ENCODE data around the gene FAM222A. TPM values are rescaled to one million over a fixed set of nuclear protein-coding genes. Genes with fewer than 3 reads are reported as not detected.

FAM222A gene
- total RNA-seq = 10 to 100 TPM; 15.2 to 57.8 (median 26.6) TPM
- 10 to 100 TPM in 2 of 3 donors, 1 to 10 TPM in 1; 9.2 to 36.7 (median 11.7) TPM for polyA plus RNA-seq
- long read RNA-seq, donor 1, transcript FAM222A-202 (3 exons, 3,294 nt) = major isoform, 17 of 17 reads
- long read RNA-seq, donor 1, partial matches to known transcripts = 0 of 17 reads
- long read RNA-seq, donor 1, other reads (novel, unspliced or antisense) = 0 of 17 reads
- long read RNA-seq, donor 2, transcript FAM222A-202 (3 exons, 3,294 nt) = major isoform, 20 of 28 reads
- long read RNA-seq, donor 2, partial matches to known transcripts = 8 of 28 reads
- long read RNA-seq, donor 2, other reads (novel, unspliced or antisense) = 0 of 28 reads
- long read RNA-seq, donor 3, partial matches to known transcripts = 0 of 4 reads
- long read RNA-seq, donor 3, other reads (novel, unspliced or antisense) = 0 of 4 reads
- long read RNA-seq, donor 4, partial matches to known transcripts = 3 of 4 reads
- long read RNA-seq, donor 4, other reads (novel, unspliced or antisense) = 0 of 4 reads
- long read RNA-seq, donor 5, transcript FAM222A-202 (3 exons, 3,294 nt) = major isoform, 78 of 93 reads
- long read RNA-seq, donor 5, partial matches to known transcripts = 9 of 93 reads
- long read RNA-seq, donor 5, other reads (novel, unspliced or antisense) = 6 of 93 reads
- long read RNA-seq, donor 6, partial matches to known transcripts = 0 of 1 reads
- long read RNA-seq, donor 6, other reads (novel, unspliced or antisense) = 1 of 1 reads
- long read RNA-seq, donor 7, transcript FAM222A-202 (3 exons, 3,294 nt) = major isoform, 12 of 12 reads
- long read RNA-seq, donor 7, partial matches to known transcripts = 0 of 12 reads
- long read RNA-seq, donor 7, other reads (novel, unspliced or antisense) = 0 of 12 reads
- long read RNA-seq, donor 8, transcript FAM222A-202 (3 exons, 3,294 nt) = major isoform, 38 of 67 reads
- long read RNA-seq, donor 8, partial matches to known transcripts = 29 of 67 reads
- long read RNA-seq, donor 8, other reads (novel, unspliced or antisense) = 0 of 67 reads
- long read RNA-seq, donor 9, transcript FAM222A-202 (3 exons, 3,294 nt) = major isoform, 15 of 21 reads
- long read RNA-seq, donor 9, partial matches to known transcripts = 6 of 21 reads
- long read RNA-seq, donor 9, other reads (novel, unspliced or antisense) = 0 of 21 reads
- long read RNA-seq, donor 10, transcript FAM222A-202 (3 exons, 3,294 nt) = major isoform, 11 of 11 reads
- long read RNA-seq, donor 10, partial matches to known transcripts = 0 of 11 reads
- long read RNA-seq, donor 10, other reads (novel, unspliced or antisense) = 0 of 11 reads

GRCh38 chr12:109713187-109714070, at the start of gene FAM222A:
Gene FAM222A (plus strand): TSS chr12:109713825. CDS start chr12:109744147, 30,322 bp downstream.
- Histone ChIP-seq H3K9me3 (replicated peaks in 1 of 3) (no peaks in the 10 kb centered on the region), H3K4me1 (replicated peaks in 1 of 2) (peaks cover 29 to 62% of the 10 kb centered on the region in 2 donors), H3K27me3 (no peaks in the 10 kb centered on the region), H3K4me3 (peak within 1 kb of the TSS; percentile 22 to 81 (median 53)), H3K36me3 (replicated peaks in 1 of 2) (no peaks in the 10 kb centered on the region), H3K27ac (peak within 1 kb of the TSS; percentile 58 to 89 (median 81))
- intact Hi-C loops (cut with DNase I) = no loop called here
- DNase-seq = peak; percentile 97 to 99 (median 98)
- TF ChIP-seq CTCF (IDR thresholded peaks at IDR 0.05) (peak in 5 of 6 experiments; percentile 9 to 37 (median 32)), POLR2A (IDR thresholded peaks at IDR 0.05) (peak; percentile 89 to 93)
- 1 to 30% (median 7%) methylated on average over 3 to 88 of the region's 88 CpGs for WGBS, 4 donors

GRCh38 chr12:109664402-109664801, 49.2 kb upstream of the FAM222A start:
- Histone ChIP-seq H3K4me3 (no peak overlapping the region), H3K4me1 (replicated peaks in 1 of 2) (no peaks in the 10 kb centered on the region), H3K27ac (no peak overlapping the region), H3K9me3 (replicated peaks in 1 of 3) (no peaks in the 10 kb centered on the region), H3K27me3 (no peaks in the 10 kb centered on the region), H3K36me3 (replicated peaks in 1 of 2) (no peaks in the 10 kb centered on the region)
- 83 to 92% (median 89%) methylated on average over 2 of the region's 2 CpGs for WGBS, 4 donors
- DNase-seq = no peak
- intact Hi-C loops (cut with DNase I) = no loop called here
- TF ChIP-seq CTCF (IDR thresholded peaks at IDR 0.05) (no peak), POLR2A (IDR thresholded peaks at IDR 0.05) (no peak)

- TF ChIP-seq CTCF (IDR thresholded peaks at IDR 0.05) (no peak), POLR2A (IDR thresholded peaks at IDR 0.05) (no peak)
- 70 to 81% (median 74%) methylated on average over 1 of the region's 1 CpG for WGBS, 4 donors
- no peaks in the 10 kb centered on the region for H3K36me3 ChIP-seq (replicated peaks in 1 of 2)
- no peaks in the 10 kb centered on the region for H3K4me1 ChIP-seq (replicated peaks in 1 of 2)
- H3K9me3 ChIP-seq (replicated peaks in 1 of 3) = no peaks in the 10 kb centered on the region
- no peak for DNase-seq
- H3K27me3 ChIP-seq = no peaks in the 10 kb centered on the region
- intact Hi-C loops (cut with DNase I) = no loop called here
- H3K4me3 ChIP-seq = no peak overlapping the region
- no peak overlapping the region for H3K27ac ChIP-seq
These were observed 47.6 kb upstream of the FAM222A start for GRCh38 chr12:109666068-109666467.
